Measurements from ENCODE around the gene OPCML. TPM values are rescaled to one million over a fixed set of nuclear protein-coding genes. Genes with fewer than 3 reads are reported as not detected.

Gene OPCML
- total RNA-seq, 1 donor, result not detected

- DNase-seq (ENCODE audit: low read depth in 2 of 3, low spot score in 2 of 3), result no peak
Observed at GRCh38 chr11:133149698-133150097, 382.6 kb downstream of the OPCML start.

- no peak for DNase-seq (ENCODE audit: low read depth in 2 of 3, low spot score in 2 of 3)
Observed at GRCh38 chr11:133147625-133148024, 384.7 kb downstream of the OPCML start.

GRCh38 chr11:133146697-133147306 is 385.5 kb downstream of the OPCML start:
- DNase-seq (ENCODE audit: low read depth in 2 of 3, low spot score in 2 of 3), result no peak

GRCh38 chr11:133137939-133138338 is 394.4 kb downstream of the OPCML start:
- DNase-seq (ENCODE audit: low read depth in 2 of 3, low spot score in 2 of 3), result no peak

GRCh38 chr11:133137270-133137669 is 395.0 kb downstream of the OPCML start:
- DNase-seq (ENCODE audit: low read depth in 2 of 3, low spot score in 2 of 3), result no peak

GRCh38 chr11:133136376-133136775 is 395.9 kb downstream of the OPCML start:
- no peak for DNase-seq (ENCODE audit: low read depth in 2 of 3, low spot score in 2 of 3)

- peak in 2 of 3 donors; percentile 45 to 71 for DNase-seq (ENCODE audit: low read depth in 2 of 3, low spot score in 2 of 3)
Observed at GRCh38 chr11:133134314-133135173, 397.8 kb downstream of the OPCML start.

- DNase-seq (ENCODE audit: low read depth in 2 of 3, low spot score in 2 of 3), result no peak
Observed at GRCh38 chr11:133133606-133134005, 398.7 kb downstream of the OPCML start.

GRCh38 chr11:133133050-133133449 is 399.3 kb downstream of the OPCML start:
- DNase-seq (ENCODE audit: low read depth in 2 of 3, low spot score in 2 of 3), result no peak

- DNase-seq (ENCODE audit: low read depth in 2 of 3, low spot score in 2 of 3), result peak in 2 of 3 donors; percentile 42 to 43
Observed at GRCh38 chr11:133127741-133128140, 404.6 kb downstream of the OPCML start.

GRCh38 chr11:133123796-133124195 is 408.5 kb downstream of the OPCML start:
- DNase-seq (ENCODE audit: low read depth in 2 of 3, low spot score in 2 of 3), result peak in 1 of 3 donors; percentile 12

- no peak for DNase-seq (ENCODE audit: low read depth in 2 of 3, low spot score in 2 of 3)
Observed at GRCh38 chr11:133123366-133123765, 408.9 kb downstream of the OPCML start.

- DNase-seq (ENCODE audit: low read depth in 2 of 3, low spot score in 2 of 3), result no peak
Observed at GRCh38 chr11:133122256-133122655, 410.0 kb downstream of the OPCML start.

- DNase-seq (ENCODE audit: low read depth in 2 of 3, low spot score in 2 of 3), result no peak
Observed at GRCh38 chr11:133118563-133119268, 413.6 kb downstream of the OPCML start.

GRCh38 chr11:133115099-133115498 is 417.2 kb downstream of the OPCML start:
- DNase-seq (ENCODE audit: low read depth in 2 of 3, low spot score in 2 of 3), result no peak

- DNase-seq (ENCODE audit: low read depth in 2 of 3, low spot score in 2 of 3), result no peak
Observed at GRCh38 chr11:133107763-133108162, 424.5 kb downstream of the OPCML start.

- no peak for DNase-seq (ENCODE audit: low read depth in 2 of 3, low spot score in 2 of 3)
Observed at GRCh38 chr11:133107136-133107535, 425.2 kb downstream of the OPCML start.

GRCh38 chr11:133106417-133106816 is 425.9 kb downstream of the OPCML start:
- no peak for DNase-seq (ENCODE audit: low read depth in 2 of 3, low spot score in 2 of 3)

GRCh38 chr11:133104009-133104744 is 428.1 kb downstream of the OPCML start:
- no peak for DNase-seq (ENCODE audit: low read depth in 2 of 3, low spot score in 2 of 3)

- no peak for DNase-seq (ENCODE audit: low read depth in 2 of 3, low spot score in 2 of 3)
Observed at GRCh38 chr11:133096981-133097380, 435.3 kb downstream of the OPCML start.

GRCh38 chr11:133086518-133086917 is 445.8 kb downstream of the OPCML start:
- DNase-seq (ENCODE audit: low read depth in 2 of 3, low spot score in 2 of 3), result no peak
